C4-2B (cell line): ENCODE results near the gene TMEM209.

Experiments
- H3K27ac ChIP-seq: fragments of 450-650 bp; 2 replicates; pipeline ENCODE4 v1.5.1; 2017
- CTCF ChIP-seq: fragments of 450-650 bp; conservative IDR thresholded peaks from 2 replicates; pipeline ENCODE4 v1.5.1; 2017; ENCODE audit warnings: mild to moderate bottlenecking
- ZFX ChIP-seq: fragments of 450-650 bp; IDR thresholded peaks from 2 replicates; pipeline ENCODE4 v1.6.1; 2017

Gene TMEM209

GRCh38 chr7:130139193-130139960 lies 65.8 kb downstream of the TMEM209 start:
- no peak for TF ChIP-seq ZFX
- no peak for TF ChIP-seq CTCF
- no peak overlapping the region for H3K27ac ChIP-seq

GRCh38 chr7:130137207-130137606 lies 68.0 kb downstream of the TMEM209 start:
- no peak overlapping the region for H3K27ac ChIP-seq
- TF ChIP-seq CTCF (no peak), ZFX (no peak)

- TF ChIP-seq CTCF (no peak), ZFX (no peak)
- H3K27ac ChIP-seq, result no peak overlapping the region
Measured at GRCh38 chr7:130136579-130137167, 68.5 kb downstream of the TMEM209 start.

GRCh38 chr7:130135208-130136205 lies 69.7 kb downstream of the TMEM209 start:
- TF ChIP-seq CTCF (no peak), ZFX (no peak)
- H3K27ac ChIP-seq, result no peak overlapping the region

GRCh38 chr7:130134726-130135125 lies 70.5 kb downstream of the TMEM209 start:
- no peak for TF ChIP-seq ZFX
- TF ChIP-seq CTCF, result no peak
- H3K27ac ChIP-seq, result no peak overlapping the region

GRCh38 chr7:130134106-130134636 lies 71.0 kb downstream of the TMEM209 start:
- H3K27ac ChIP-seq, result no peak overlapping the region
- TF ChIP-seq ZFX, result no peak
- no peak for TF ChIP-seq CTCF
